A549 (cell line): Measurements from ENCODE around the gene PCDH15. TPM values are rescaled to one million over a fixed set of nuclear protein-coding genes. Genes with fewer than 3 reads are reported as not detected.

Source experiments
- ATAC-seq, 2 experiments: fragments of 200-7000 bp in 1 of 2; fragments of >200 bp in 1 of 2; cut with Nextera tagmentation in 1 of 2; cut with Tn5 transposase in 1 of 2; 3 replicates each; pipeline versions ENCODE4 v1.8.0 to v1.9.1; 2018 to 2020; ENCODE audit warnings: mild to moderate bottlenecking in 1 of 2, moderate library complexity in 1 of 2
- CTCF ChIA-PET: fragments of 300-600 bp; sonication (Branson Sonifier 250); formaldehyde crosslinking; extraction: SDS; loops from one replicate; lab custom pipeline; 2021; ENCODE audit warnings: antibody characterized with exemption, inconsistent platforms; lab: Yijun Ruan, JAX
- POLR2A ChIA-PET: fragments of 350-600 bp; formaldehyde crosslinking; extraction: SDS; loops from one replicate; lab custom pipeline; 2021; ENCODE audit warnings: antibody characterized with exemption, inconsistent platforms; lab: Yijun Ruan, JAX
- DNase-seq, 2 experiments: peaks; one replicate each; pipeline versions ENCODE4 v3.0.0 to v3.0.0-alpha.2; 2011 to 2016; ENCODE audit warnings: low read depth in 1 of 2, low spot score in 1 of 2
- FAIRE-seq: peaks from 2 replicates; lab custom pipeline; 2011; peaks lifted over from hg19 to GRCh38; lab: Jason Lieb, UNC
- H3K27ac ChIP-seq, 2 experiments: fragments of >200 bp; sonication (Bioruptor Twin); formaldehyde crosslinking; 3 replicates each; pipeline ENCODE4 v1.5.1; 2016 to 2017
- H3K4me1 ChIP-seq: fragments of >200 bp; sonication (Bioruptor Twin); formaldehyde crosslinking; 3 replicates; pipeline ENCODE4 v1.6.1; 2016
- H3K4me2 ChIP-seq: fragments of >200 bp; sonication (Bioruptor Twin); formaldehyde crosslinking; 3 replicates; pipeline ENCODE4 v1.6.1; 2016
- H3K4me3 ChIP-seq: fragments of >200 bp; sonication (Bioruptor Twin); formaldehyde crosslinking; 3 replicates; pipeline ENCODE4 v1.5.1; 2016
- H3K9me3 ChIP-seq: fragments of >200 bp; sonication (Bioruptor Twin); formaldehyde crosslinking; 3 replicates; pipeline ENCODE4 v1.6.1; 2016
- BHLHE40 ChIP-seq: IDR thresholded peaks from 2 replicates; pipeline ENCODE4 v1.6.1; 2012; ENCODE audit warnings: low read depth, low read length, inconsistent platforms
- CHD4 ChIP-seq: fragments of 200-600 bp; sonication (generic); IDR thresholded peaks from 2 replicates; pipeline ENCODE4 v1.6.1; 2016; ENCODE audit warnings: antibody characterized with exemption, mild to moderate bottlenecking, borderline replicate concordance
- EHF ChIP-seq: fragments of 250-450 bp; sonication (Bioruptor Pico); IDR thresholded peaks from 2 replicates; pipeline ENCODE4 v1.5.0; 2020; ENCODE audit warnings: mild to moderate bottlenecking
- EHMT2 ChIP-seq: fragments of 200-600 bp; sonication (generic); IDR thresholded peaks from 2 replicates; pipeline ENCODE4 v1.6.1; 2016; ENCODE audit warnings: antibody characterized with exemption, low read depth, mild to moderate bottlenecking, moderate library complexity
- EP300 ChIP-seq, 2 experiments: fragments of >200 bp; sonication (Bioruptor Twin); formaldehyde crosslinking; IDR thresholded peaks; 2 replicates in 1 of 2; 3 replicates in 1 of 2; pipeline ENCODE4 v1.6.1; 2016 to 2017
- ESRRA ChIP-seq: fragments of 150-350 bp; IDR thresholded peaks from 2 replicates; pipeline ENCODE4 v1.6.1; 2014; ENCODE audit warnings: mild to moderate bottlenecking, low read length, borderline replicate concordance
- FOSB ChIP-seq: fragments of 250-450 bp; sonication (Bioruptor Pico); IDR thresholded peaks from 2 replicates; pipeline ENCODE4 v1.5.0; 2020; ENCODE audit warnings: mild to moderate bottlenecking, moderate library complexity
- FOSL2 ChIP-seq, 2 experiments: fragments of 450-650 bp in 1 of 2; fragments of >200 bp in 1 of 2; sonication (Bioruptor Twin) in 1 of 2; formaldehyde crosslinking; IDR thresholded peaks; 2 replicates each; pipeline versions ENCODE4 v1.5.0 to v1.6.1; 2016 to 2020; ENCODE audit warnings: mild to moderate bottlenecking in 1 of 2, moderate library complexity in 1 of 2
- FOXS1 ChIP-seq: fragments of 250-450 bp; sonication (Bioruptor Pico); IDR thresholded peaks from 2 replicates; pipeline ENCODE4 v1.5.0; 2020; ENCODE audit warnings: mild to moderate bottlenecking, moderate library complexity
- HMGXB4 ChIP-seq: fragments of 250-450 bp; sonication (Bioruptor Pico); IDR thresholded peaks from 2 replicates; pipeline ENCODE4 v1.5.0; 2021; ENCODE audit warnings: mild to moderate bottlenecking, moderate library complexity, borderline replicate concordance
- JUN ChIP-seq, 2 experiments: fragments of >200 bp; sonication (Bioruptor Twin); formaldehyde crosslinking; IDR thresholded peaks; 2 replicates in 1 of 2; 3 replicates in 1 of 2; pipeline ENCODE4 v1.6.1; 2016 to 2017
- KDM5A ChIP-seq: fragments of 200-600 bp; sonication (generic); IDR thresholded peaks from 2 replicates; pipeline ENCODE4 v1.6.1; 2016; ENCODE audit warnings: antibody characterized with exemption, mild to moderate bottlenecking
- MAX ChIP-seq: IDR thresholded peaks from 2 replicates; pipeline ENCODE4 v1.6.1; 2012
- NFE2L2 ChIP-seq: fragments of 150-350 bp; conservative IDR thresholded peaks from 2 replicates; pipeline ENCODE4 v1.6.1; 2014; ENCODE audit warnings: low read length
- NR3C1 ChIP-seq: fragments of >200 bp; sonication (Bioruptor Twin); formaldehyde crosslinking; IDR thresholded peaks from 3 replicates; pipeline ENCODE4 v1.6.1; 2017
- RAD21 ChIP-seq, 2 experiments: fragments of >200 bp in 1 of 2; sonication (Bioruptor Twin) in 1 of 2; formaldehyde crosslinking in 1 of 2; IDR thresholded peaks in 1 of 2; conservative IDR thresholded peaks in 1 of 2; 2 replicates in 1 of 2; 3 replicates in 1 of 2; pipeline ENCODE4 v1.6.1; 2012 to 2018; ENCODE audit warnings: inconsistent platforms in 1 of 2
- RARB ChIP-seq: fragments of 250-450 bp; sonication (Bioruptor Pico); IDR thresholded peaks from 2 replicates; pipeline ENCODE4 v1.8.0; 2021; ENCODE audit warnings: mild to moderate bottlenecking, moderate library complexity
- USF2 ChIP-seq: fragments of 450-650 bp; IDR thresholded peaks from 2 replicates; pipeline ENCODE4 v1.6.1; 2014; ENCODE audit warnings: antibody characterized with exemption
- ZC3H11A ChIP-seq: fragments of 450-650 bp; IDR thresholded peaks from 2 replicates; pipeline ENCODE4 v1.6.1; 2014; ENCODE audit warnings: antibody characterized with exemption, mild to moderate bottlenecking
- ZFP36 ChIP-seq: fragments of 450-650 bp; IDR thresholded peaks from 2 replicates; pipeline ENCODE4 v1.6.1; 2014; ENCODE audit warnings: borderline replicate concordance; ENCODE audit not compliant: partially characterized antibody
- ZSCAN20 ChIP-seq: fragments of 250-450 bp; sonication (Bioruptor Pico); IDR thresholded peaks from 2 replicates; pipeline ENCODE4 v1.8.0; 2022; ENCODE audit warnings: mild to moderate bottlenecking, moderate library complexity
- WGBS: methylation state at CpG from one replicate; pipeline ENCODE4 v1.1.6; 2017; ENCODE audit errors: missing lambda C conversion rate; 5-methylcytosine and 5-hydroxymethylcytosine counted together
- polyA plus RNA-seq, 4 experiments: library from polyadenylated mRNA; depleted of rRNA in 3 of 4; stranded (reverse); fragments of >200 nt; fragmentation: RNase III in 1 of 4; extraction: RNeasy Plus Mini Kit Qiagen cat#74134 plus additional on column Dnase treatment in 1 of 4; gene quantifications; 2 replicates in 3 of 4; 3 replicates in 1 of 4; pipeline ENCODE4 v1.2.3, GENCODE V29; 2011 to 2017

The PCDH15 gene
- polyA plus RNA-seq, 2 of the 4 experiments (the other 2 are of a cell fraction): 0.03 TPM; not detected in 1

GRCh38 chr10:54826994-54827560 is 26.0 kb upstream of the PCDH15 start:
- no peak overlapping the region for H3K4me2 ChIP-seq
- ChIA-PET CTCF (no interaction called here), POLR2A (no interaction called here)
- FAIRE-seq (no peak), DNase-seq (no peak), ATAC-seq (no peak)
- H3K4me1 ChIP-seq: no peaks in the 10 kb centered on the region
- no peak overlapping the region for H3K27ac ChIP-seq
- H3K4me3 ChIP-seq: no peak overlapping the region
- 0% methylated on average over 1 of the region's 1 CpG for WGBS
- H3K9me3 ChIP-seq: no peaks in the 10 kb centered on the region
- TF ChIP-seq EP300 (IDR thresholded peaks at IDR 0.05) (no peak), FOSL2 (IDR thresholded peaks at IDR 0.05) (no peak), FOSL2 (CRISPR knock-in tag; IDR thresholded peaks at IDR 0.05) (no peak), BHLHE40 (no peak), ESRRA (no peak), HMGXB4 (CRISPR knock-in tag) (no peak), RARB (CRISPR knock-in tag) (no peak), ZSCAN20 (no peak)
- TF ChIP-seq, all 56 proteins: peak for 0

GRCh38 chr10:54815583-54815982 is 14.6 kb upstream of the PCDH15 start:
- no peaks in the 10 kb centered on the region for H3K9me3 ChIP-seq
- H3K4me3 ChIP-seq: no peak overlapping the region
- no peak for ATAC-seq
- H3K4me1 ChIP-seq: no peaks in the 10 kb centered on the region
- TF ChIP-seq ZC3H11A: no peak
- TF ChIP-seq RARB (CRISPR knock-in tag): no peak
- no peak for TF ChIP-seq FOXS1 (CRISPR knock-in tag)
- no peak for TF ChIP-seq KDM5A
- no peak for TF ChIP-seq FOSB (CRISPR knock-in tag)
- no peak for TF ChIP-seq RAD21 (conservative IDR thresholded peaks at IDR 0.05 in 1 of 2, IDR thresholded peaks at IDR 0.05 in 1 of 2)
- no peak for TF ChIP-seq ZFP36
- TF ChIP-seq EHF (CRISPR knock-in tag): no peak
- no peak for TF ChIP-seq USF2
- no peak for TF ChIP-seq CHD4
- TF ChIP-seq NFE2L2: no peak
- no peak for TF ChIP-seq NR3C1
- TF ChIP-seq JUN (IDR thresholded peaks at IDR 0.05): no peak
- DNase-seq: no peak
- CTCF ChIA-PET: no interaction called here
- FAIRE-seq: no peak
- H3K4me2 ChIP-seq: no peak overlapping the region
- POLR2A ChIA-PET: no interaction called here
- 21% methylated on average over 2 of the region's 2 CpGs for WGBS
- H3K27ac ChIP-seq: no peak overlapping the region

- FAIRE-seq: no peak
- H3K4me2 ChIP-seq: no peak overlapping the region
- no peak overlapping the region for H3K4me3 ChIP-seq
- CTCF ChIA-PET: no interaction called here
- POLR2A ChIA-PET: no interaction called here
- H3K27ac ChIP-seq: no peak overlapping the region
- 15% methylated on average over 1 of the region's 1 CpG for WGBS
- H3K9me3 ChIP-seq: no peaks in the 10 kb centered on the region
- no peak for DNase-seq
- TF ChIP-seq EHMT2: no peak
- TF ChIP-seq MAX: no peak
- ATAC-seq: no peak
- no peaks in the 10 kb centered on the region for H3K4me1 ChIP-seq
Observed at GRCh38 chr10:54808186-54808935, 7.3 kb upstream of the PCDH15 start.
